Upper lobe of left lung (tissue), 4 donors: ENCODE data around the gene SAMD4A.

Experiments
- EP300 ChIP-seq, 4 donors: sonication (generic); formaldehyde crosslinking; IDR thresholded peaks; one replicate each; pipeline ENCODE4 v1.5.1; 2017; ENCODE audit warnings: antibody characterized with exemption in 4 of 4, control low read depth in 2 of 4
- POLR2A ChIP-seq, 4 donors: fragments of 450-650 bp; IDR thresholded peaks; one replicate each; pipeline ENCODE4 v1.5.1; 2016 to 2017; ENCODE audit warnings: antibody characterized with exemption in 4 of 4, mild to moderate bottlenecking in 2 of 4
- TF ChIP-seq, protein P1 (sequence below), 6 experiments: fragments of 450-650 bp in 4 of 6; fragments of 200-600 bp in 2 of 6; sonication (generic) in 2 of 6; IDR thresholded peaks; one replicate each; pipeline ENCODE4 v1.5.1; 2016 to 2019; ENCODE audit warnings: antibody characterized with exemption in 6 of 6

GRCh38 chr14:54804538-54805041 is 237.7 kb downstream of the SAMD4A start:
- TF ChIP-seq POLR2A (IDR thresholded peaks at IDR 0.05) (no peak), EP300 (IDR thresholded peaks at IDR 0.05) (no peak)
- TF ChIP-seq, protein P1, sequence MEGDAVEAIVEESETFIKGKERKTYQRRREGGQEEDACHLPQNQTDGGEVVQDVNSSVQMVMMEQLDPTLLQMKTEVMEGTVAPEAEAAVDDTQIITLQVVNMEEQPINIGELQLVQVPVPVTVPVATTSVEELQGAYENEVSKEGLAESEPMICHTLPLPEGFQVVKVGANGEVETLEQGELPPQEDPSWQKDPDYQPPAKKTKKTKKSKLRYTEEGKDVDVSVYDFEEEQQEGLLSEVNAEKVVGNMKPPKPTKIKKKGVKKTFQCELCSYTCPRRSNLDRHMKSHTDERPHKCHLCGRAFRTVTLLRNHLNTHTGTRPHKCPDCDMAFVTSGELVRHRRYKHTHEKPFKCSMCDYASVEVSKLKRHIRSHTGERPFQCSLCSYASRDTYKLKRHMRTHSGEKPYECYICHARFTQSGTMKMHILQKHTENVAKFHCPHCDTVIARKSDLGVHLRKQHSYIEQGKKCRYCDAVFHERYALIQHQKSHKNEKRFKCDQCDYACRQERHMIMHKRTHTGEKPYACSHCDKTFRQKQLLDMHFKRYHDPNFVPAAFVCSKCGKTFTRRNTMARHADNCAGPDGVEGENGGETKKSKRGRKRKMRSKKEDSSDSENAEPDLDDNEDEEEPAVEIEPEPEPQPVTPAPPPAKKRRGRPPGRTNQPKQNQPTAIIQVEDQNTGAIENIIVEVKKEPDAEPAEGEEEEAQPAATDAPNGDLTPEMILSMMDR (IDR thresholded peaks at IDR 0.05), result no peak
